ENCODE data around the gene PARN.

Gene PARN

GRCh38 chr16:14509055-14509454 is 121.0 kb downstream of the PARN start:
- no peak for ATAC-seq
- no peak for TF ChIP-seq CSDC2 (CRISPR knock-in tag; IDR thresholded peaks at IDR 0.05)
- TF ChIP-seq ZNF70 (CRISPR knock-in tag; IDR thresholded peaks at IDR 0.05), result no peak
- TF ChIP-seq TCF4 (CRISPR knock-in tag; IDR thresholded peaks at IDR 0.05; ENCODE audit: borderline replicate concordance), result no peak
- TF ChIP-seq ARNTL (CRISPR knock-in tag; IDR thresholded peaks at IDR 0.05; ENCODE audit: borderline replicate concordance, low read depth), result no peak
- no peak for TF ChIP-seq SNAI2 (CRISPR knock-in tag; IDR thresholded peaks at IDR 0.05)
- no peak for TF ChIP-seq ZC3H10 (CRISPR knock-in tag; IDR thresholded peaks at IDR 0.05)
- no peak for TF ChIP-seq GLIS3 (CRISPR knock-in tag; IDR thresholded peaks at IDR 0.05)
- no peak for TF ChIP-seq ZFP30 (CRISPR knock-in tag; IDR thresholded peaks at IDR 0.05)
- TF ChIP-seq RARB (CRISPR knock-in tag; IDR thresholded peaks at IDR 0.05), result no peak
- no peak for TF ChIP-seq CREB5 (CRISPR knock-in tag; IDR thresholded peaks at IDR 0.05; ENCODE audit: low read depth)
- no peak for TF ChIP-seq ZNF565 (CRISPR knock-in tag; conservative IDR thresholded peaks at IDR 0.05; ENCODE audit: low read depth)
- no peak for TF ChIP-seq TOX (CRISPR knock-in tag; IDR thresholded peaks at IDR 0.05; ENCODE audit: borderline replicate concordance)
- no peak for TF ChIP-seq BACH2 (CRISPR knock-in tag; IDR thresholded peaks at IDR 0.05; ENCODE audit: borderline replicate concordance)
- no peak for TF ChIP-seq ESRRG (CRISPR knock-in tag; IDR thresholded peaks at IDR 0.05)
- no peak for TF ChIP-seq ZNF8 (CRISPR knock-in tag; IDR thresholded peaks at IDR 0.05)
- no peak for TF ChIP-seq POU6F1 (CRISPR knock-in tag; IDR thresholded peaks at IDR 0.05; ENCODE audit: borderline replicate concordance, low read depth)
- no peak for TF ChIP-seq CSRNP3 (CRISPR knock-in tag; IDR thresholded peaks at IDR 0.05)
- no peak for TF ChIP-seq TSHZ2 (CRISPR knock-in tag; IDR thresholded peaks at IDR 0.05)
- no peak for TF ChIP-seq PPARA (CRISPR knock-in tag; IDR thresholded peaks at IDR 0.05; ENCODE audit: borderline replicate concordance)
- no peak for TF ChIP-seq PATZ1 (CRISPR knock-in tag; IDR thresholded peaks at IDR 0.05; ENCODE audit: borderline replicate concordance)

- TF ChIP-seq TCF4 (CRISPR knock-in tag; IDR thresholded peaks at IDR 0.05; ENCODE audit: borderline replicate concordance) (peak; percentile 32; the same call in 1 of the 2 replicates), PPARA (CRISPR knock-in tag; IDR thresholded peaks at IDR 0.05; ENCODE audit: borderline replicate concordance) (no peak), ZC3H10 (CRISPR knock-in tag; IDR thresholded peaks at IDR 0.05) (peak; percentile 22; the same call in 1 of the 2 replicates), TOX (CRISPR knock-in tag; IDR thresholded peaks at IDR 0.05; ENCODE audit: borderline replicate concordance) (peak; percentile 32; the same call in 1 of the 2 replicates), TSHZ2 (CRISPR knock-in tag; IDR thresholded peaks at IDR 0.05) (peak; percentile 61; the same call in 1 of the 2 replicates)
- ATAC-seq, result peak; percentile 25; the same call in 2 of the 3 replicates
Observed at GRCh38 chr16:14505846-14506245, 124.2 kb downstream of the PARN start.

Measured in SK-N-SH treated with all-trans-retinoic acid at 6 μM for 48 hours (cell line).